Kidney (tissue), 14 donors: Measurements from ENCODE around the gene ZNF277. TPM values are rescaled to one million over a fixed set of nuclear protein-coding genes. Genes with fewer than 3 reads are reported as not detected.
A peak's percentile ranks its signal among the peaks of the same experiment; 100 is the strongest.

Experiments
- DNase-seq, 5 donors: peaks; one replicate each; pipeline ENCODE4 v3.0.0-alpha.2; 2013 to 2020
- FAIRE-seq: peaks from 2 replicates; lab custom pipeline; 2012; peaks lifted over from hg19 to GRCh38; lab: Jason Lieb, UNC
- H3K27ac ChIP-seq, 2 donors: one replicate each; pipeline ENCODE4 v1.7.0; 2013; ENCODE audit warnings: low read depth in 2 of 2, low read length in 2 of 2, inconsistent platforms in 1 of 2
- H3K27me3 ChIP-seq: one replicate; pipeline ENCODE4 v1.7.1; 2013; ENCODE audit warnings: low read length, inconsistent platforms; ENCODE audit not compliant: control insufficient read depth, insufficient read depth
- H3K36me3 ChIP-seq, 3 donors: one replicate each; pipeline versions ENCODE4 v1.7.0 to v1.7.1; 2013; ENCODE audit warnings: low read length in 3 of 3, control low read depth in 1 of 3, inconsistent platforms in 1 of 3; ENCODE audit not compliant: insufficient read depth in 3 of 3, control insufficient read depth in 2 of 3
- H3K4me1 ChIP-seq, 3 donors: one replicate each; pipeline versions ENCODE4 v1.7.0 to v1.7.1; 2013; ENCODE audit warnings: low read length in 3 of 3, inconsistent platforms in 1 of 3, low read depth in 1 of 3; ENCODE audit not compliant: control insufficient read depth in 2 of 3, insufficient read depth in 2 of 3
- H3K4me3 ChIP-seq, 3 donors: one replicate each; pipeline versions ENCODE4 v1.7.0 to v1.8.1; 2013; ENCODE audit warnings: low read length in 3 of 3, control low read depth in 1 of 3, inconsistent platforms in 1 of 3
- H3K9ac ChIP-seq, 3 donors: one replicate each; pipeline versions ENCODE4 v1.7.0 to v1.7.1; 2013; ENCODE audit warnings: low read length in 3 of 3, control low read depth in 1 of 3, inconsistent platforms in 1 of 3
- H3K9me3 ChIP-seq, 3 donors: one replicate each; pipeline versions ENCODE4 v1.7.0 to v1.7.1; 2013; ENCODE audit warnings: low read length in 3 of 3, control low read depth in 1 of 3, inconsistent platforms in 1 of 3; ENCODE audit not compliant: control insufficient read depth in 2 of 3, insufficient read depth in 1 of 3
- CTCF ChIP-seq: IDR thresholded peaks from 3 replicates; pipeline ENCODE4 v1.5.1; 2012; ENCODE audit warnings: mild to moderate bottlenecking, moderate library complexity, borderline replicate concordance; ENCODE audit not compliant: insufficient read depth; ENCODE audit errors: extremely low read depth
- intact Hi-C: fragments of 100-400 bp; cut with DNase I; formaldehyde crosslinking; loops from one replicate; pipeline ENCODE4 v1.11.1; 2022
- polyA plus RNA-seq: library from polyadenylated mRNA; stranded (reverse); fragments of 350-450 nt; fragmentation: Illumina TruSeq; extraction: RNeasy Lipid Tissue Mini Kit (QIAGEN cat#74804); gene quantifications from one replicate; pipeline ENCODE4 v1.2.3, GENCODE V29; 2014; ENCODE audit warnings: low read depth, low replicate concordance; ENCODE audit not compliant: insufficient read depth
- total RNA-seq: library from RNA; stranded (reverse); fragmentation: NEBNext Ultra II Directional; extraction: Animal tissue kit (Norgen Biotek cat#: 25700); gene quantifications from one replicate; pipeline ENCODE4 v1.2.1, GENCODE V29; 2021
- donor health status: control.
- donor health status: control.
- donor health status: control.
- donor health status: control.
- donor health status: control.
- donor health status: DM: yes; HTN: yes; CAD: no.
- donor health status: Normal renal cell carcinoma (clear cell type).

Gene ZNF277
- total and polyA plus RNA-seq, 2 donors from 2014 or later: 18.7 to 25.0 TPM

GRCh38 chr7:112252141-112252540 lies 45.6 kb downstream of the ZNF277 start:
- Histone ChIP-seq H3K4me3 (no peak overlapping the region), H3K9me3 (no peaks in the 10 kb centered on the region), H3K36me3 (no peaks in the 10 kb centered on the region), H3K27ac (no peak overlapping the region), H3K9ac (no peak overlapping the region), H3K4me1 (peaks cover 0 to 4% (median 0%) of the 10 kb centered on the region in 3 donors), H3K27me3 (no peaks in the 10 kb centered on the region)
- no peak for TF ChIP-seq CTCF
- intact Hi-C loops: no loop called here
- no peak for FAIRE-seq
- DNase-seq: no peak

DNA sequence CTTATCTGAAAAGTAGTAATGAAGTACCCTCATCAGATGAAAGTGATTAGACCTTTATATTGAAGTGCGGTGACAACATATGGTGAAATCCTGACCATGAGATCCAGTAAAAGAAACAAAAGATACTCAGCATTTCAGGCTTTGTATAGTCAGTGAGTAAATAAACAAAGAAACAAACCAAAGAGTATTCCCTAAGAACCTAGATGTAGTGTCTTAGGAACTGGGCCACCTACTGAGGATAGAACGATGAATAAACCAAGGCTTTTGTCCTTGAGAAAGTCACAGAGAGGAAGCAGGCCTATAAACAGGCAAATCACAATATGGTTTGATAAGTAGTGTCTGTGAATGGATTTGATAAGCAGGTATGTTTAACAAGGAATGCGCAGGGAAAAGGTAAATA lies 46.2 kb downstream of the ZNF277 start:
- no peak overlapping the region for H3K4me3 ChIP-seq
- TF ChIP-seq CTCF: no peak
- no peak for DNase-seq
- no peaks in the 10 kb centered on the region for H3K27me3 ChIP-seq
- H3K27ac ChIP-seq: no peak overlapping the region
- H3K9me3 ChIP-seq: no peaks in the 10 kb centered on the region
- no peaks in the 10 kb centered on the region for H3K36me3 ChIP-seq
- FAIRE-seq: no peak
- no peak overlapping the region for H3K9ac ChIP-seq
- H3K4me1 ChIP-seq: peaks cover 0 to 4% (median 0%) of the 10 kb centered on the region in 3 donors
- intact Hi-C loops: no loop called here

GRCh38 chr7:112254156-112254555 lies 47.7 kb downstream of the ZNF277 start:
- no peaks in the 10 kb centered on the region for H3K9me3 ChIP-seq
- no peak for TF ChIP-seq CTCF
- FAIRE-seq (no peak), DNase-seq (no peak)
- no peak overlapping the region for H3K4me3 ChIP-seq
- intact Hi-C loops: no loop called here
- H3K4me1 ChIP-seq: peaks cover 0 to 4% (median 0%) of the 10 kb centered on the region in 3 donors
- no peaks in the 10 kb centered on the region for H3K36me3 ChIP-seq
- H3K27me3 ChIP-seq: no peaks in the 10 kb centered on the region
- no peak overlapping the region for H3K9ac ChIP-seq
- no peak overlapping the region for H3K27ac ChIP-seq

GRCh38 chr7:112254709-112255387 lies 48.4 kb downstream of the ZNF277 start:
- TF ChIP-seq CTCF: no peak
- peak in 1 of 5 donors; percentile 13 for DNase-seq
- Histone ChIP-seq H3K4me3 (no peak overlapping the region), H3K9ac (no peak overlapping the region), H3K36me3 (no peaks in the 10 kb centered on the region), H3K4me1 (peaks cover 0 to 4% (median 0%) of the 10 kb centered on the region in 3 donors), H3K9me3 (no peaks in the 10 kb centered on the region), H3K27ac (no peak overlapping the region), H3K27me3 (no peaks in the 10 kb centered on the region)
- no peak for FAIRE-seq
- intact Hi-C loops: no loop called here
